GM20431 (cell line): ENCODE data around the gene DLG1.

Experiments
- in situ Hi-C: fragments of 300-500 bp; cut with MseI, MboI; formaldehyde crosslinking; loops from one replicate; pipeline ENCODE4 v1.15.0; 2020; ENCODE audit warnings: low sequenced_read_pairs; ENCODE audit not compliant: unreplicated experiment

DLG1 gene

GRCh38 chr3:197256836-197257444 lies 41.5 kb downstream of the DLG1 start:
- in situ Hi-C loops: loop anchor here (25.0 kb wide), 1 partner anchor 230 kb away; no protein-coding TSS in a partner anchor

GRCh38 chr3:197256104-197256503 lies 42.3 kb downstream of the DLG1 start:
- in situ Hi-C loops: loop anchor here (25.0 kb wide), 1 partner anchor 231 kb away; no protein-coding TSS in a partner anchor

- in situ Hi-C loops: loop anchor here (25.0 kb wide), 1 partner anchor 234 kb away; no protein-coding TSS in a partner anchor
Measured at GRCh38 chr3:197253238-197253947, 45.0 kb downstream of the DLG1 start.

- in situ Hi-C loops: no loop called here
Measured at GRCh38 chr3:197249542-197249941, 48.9 kb downstream of the DLG1 start.

- in situ Hi-C loops: no loop called here
Measured at GRCh38 chr3:197248341-197248740, 50.1 kb downstream of the DLG1 start.

- in situ Hi-C loops: no loop called here
Measured at GRCh38 chr3:197244751-197245150, 53.7 kb downstream of the DLG1 start.

- in situ Hi-C loops: no loop called here
Measured at GRCh38 chr3:197242784-197243432, 55.5 kb downstream of the DLG1 start.

- in situ Hi-C loops: no loop called here
Measured at GRCh38 chr3:197241173-197241572, 57.2 kb downstream of the DLG1 start.

- in situ Hi-C loops: no loop called here
Measured at GRCh38 chr3:197239857-197240256, 58.6 kb downstream of the DLG1 start.

GRCh38 chr3:197238842-197239241 lies 59.6 kb downstream of the DLG1 start:
- in situ Hi-C loops: no loop called here

GRCh38 chr3:197237897-197238296 lies 60.5 kb downstream of the DLG1 start:
- in situ Hi-C loops: no loop called here

GRCh38 chr3:197236362-197236761 lies 62.0 kb downstream of the DLG1 start:
- in situ Hi-C loops: no loop called here

GRCh38 chr3:197234947-197235914 lies 63.2 kb downstream of the DLG1 start:
- in situ Hi-C loops: no loop called here

GRCh38 chr3:197231321-197231720 lies 67.1 kb downstream of the DLG1 start:
- in situ Hi-C loops: no loop called here

- in situ Hi-C loops: no loop called here
Measured at GRCh38 chr3:197229836-197230235, 68.6 kb downstream of the DLG1 start.

GRCh38 chr3:197229178-197229577 lies 69.2 kb downstream of the DLG1 start:
- in situ Hi-C loops: no loop called here

GRCh38 chr3:197227780-197228574 lies 70.4 kb downstream of the DLG1 start:
- in situ Hi-C loops: no loop called here

- in situ Hi-C loops: no loop called here
Measured at GRCh38 chr3:197226179-197226578, 72.2 kb downstream of the DLG1 start.

- in situ Hi-C loops: no loop called here
Measured at GRCh38 chr3:197225579-197225978, 72.8 kb downstream of the DLG1 start.
